GM19397 (cell line): ENCODE results near the gene RPP14.
"Not testable (repeated sequence)": the region's sequence is repeated elsewhere in the genome, so short reads cannot be mapped to it uniquely, and the experiment has no call there.

Experiments used
- ATAC-seq: cut with Tn5 transposase; IDR thresholded peaks from one replicate; pipeline ENCODE4 v1.9.1; 2021; ENCODE audit warnings: mild to moderate bottlenecking, moderate library complexity; ENCODE audit not compliant: unreplicated experiment

RPP14 gene

DNA sequence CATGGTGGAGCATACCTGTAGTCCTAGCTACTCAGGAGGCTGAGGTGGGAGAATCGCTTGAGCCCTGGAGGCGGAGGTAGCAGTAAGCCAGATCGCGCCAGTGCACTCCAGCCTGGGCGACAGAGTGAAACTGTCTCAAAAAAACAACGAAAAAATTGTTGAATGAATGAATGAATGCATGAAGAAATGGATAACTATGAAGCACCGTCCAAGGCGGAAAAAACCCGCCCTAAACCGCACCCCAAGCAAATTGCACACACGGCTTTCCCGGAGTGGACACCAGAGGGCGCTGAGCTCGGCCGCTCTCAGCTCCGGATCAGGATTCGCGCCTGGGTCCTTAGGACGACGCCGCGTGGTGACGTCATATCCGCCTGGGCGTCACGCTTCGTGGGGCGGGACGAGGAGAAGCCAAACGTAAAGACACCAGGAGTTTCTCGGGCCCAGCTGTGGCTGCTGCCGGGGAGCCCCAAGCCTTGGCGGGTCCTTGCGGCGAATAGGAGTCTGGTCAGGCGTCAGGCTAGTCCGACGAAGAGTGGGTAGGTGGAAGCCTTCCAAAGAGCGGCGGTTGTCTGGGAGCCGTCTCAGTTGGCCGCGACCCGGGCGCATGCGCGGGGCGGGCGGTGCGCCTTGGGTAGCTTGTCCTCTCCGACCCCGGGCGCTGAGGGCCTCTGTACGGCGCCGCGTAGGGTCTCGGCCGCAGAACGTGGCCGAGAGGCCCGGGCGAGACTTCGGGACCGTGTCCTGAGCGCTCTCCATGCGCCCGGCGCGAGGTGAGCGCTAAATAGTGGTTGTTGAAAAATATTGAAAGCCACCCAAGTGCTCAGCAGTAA, at the start of gene RPP14, which contains the start of gene HTD2:
RPP14 (plus strand) TSS at position 364 of the 830 bp plus-strand sequence. CDS start 4,085 bp downstream, outside the sequence.
HTD2 (plus strand) TSS at position 639 of the 830 bp plus-strand sequence. CDS start 11,094 bp downstream, outside the sequence.
- ATAC-seq = peak; percentile 92

DNA sequence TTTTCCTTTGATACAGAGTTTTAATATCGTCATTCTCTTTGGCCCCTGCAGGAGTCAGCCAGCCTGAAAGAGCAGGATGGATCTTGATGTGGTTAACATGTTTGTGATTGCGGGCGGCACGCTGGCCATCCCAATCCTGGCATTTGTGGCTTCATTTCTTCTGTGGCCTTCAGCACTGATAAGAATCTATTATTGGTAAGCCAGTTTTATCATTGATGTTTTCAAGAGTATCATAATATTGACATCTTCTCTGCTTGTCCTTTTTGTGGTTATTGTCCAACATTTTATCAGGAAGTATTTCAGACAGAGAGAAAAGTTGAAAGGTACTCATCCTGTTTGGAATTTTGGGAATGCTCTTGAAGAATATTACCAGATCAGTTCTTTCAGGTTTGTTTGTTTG, 49.5 kb upstream of the RPP14 start:
- no peak for ATAC-seq

GRCh38 chr3:58258392-58259055, 47.5 kb upstream of the RPP14 start:
- no peak for ATAC-seq

- no peak for ATAC-seq
Measured at GRCh38 chr3:58260261-58260731, 45.7 kb upstream of the RPP14 start.

- ATAC-seq = no peak
Measured at GRCh38 chr3:58260733-58261132, 45.3 kb upstream of the RPP14 start.

DNA sequence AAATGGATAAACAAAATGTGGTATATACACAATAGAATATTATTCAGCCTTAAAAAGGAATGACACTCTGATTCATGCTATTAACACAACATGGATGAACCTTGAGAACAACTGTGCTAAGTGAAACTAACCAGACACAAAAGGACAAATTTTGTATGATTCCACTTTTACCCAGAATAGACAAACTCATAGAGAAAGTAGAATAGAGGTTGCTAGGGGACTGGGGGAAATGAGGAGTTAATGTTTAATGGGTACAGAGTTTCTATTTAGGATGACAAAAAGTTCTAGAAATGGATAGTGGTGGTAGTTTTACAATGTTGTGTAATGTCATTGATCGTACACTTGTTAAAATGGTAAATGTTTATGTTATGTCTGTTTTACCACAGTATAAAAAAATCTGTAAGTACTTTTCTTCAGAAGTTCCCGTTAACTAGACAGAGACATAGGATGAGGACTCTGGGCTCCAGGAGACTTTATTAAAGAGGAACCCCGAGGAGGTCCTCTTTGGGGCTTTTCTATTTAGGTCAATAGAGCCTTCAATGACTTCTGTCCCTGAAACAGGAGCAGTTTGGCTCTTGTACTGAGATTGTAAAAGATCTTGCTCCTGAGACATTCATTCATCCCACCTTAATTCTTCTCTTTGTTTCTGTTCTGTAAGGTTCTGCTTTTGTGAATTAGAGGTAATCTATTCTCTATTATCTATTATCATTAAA, 43.9 kb upstream of the RPP14 start:
- ATAC-seq = peak; percentile 67

DNA sequence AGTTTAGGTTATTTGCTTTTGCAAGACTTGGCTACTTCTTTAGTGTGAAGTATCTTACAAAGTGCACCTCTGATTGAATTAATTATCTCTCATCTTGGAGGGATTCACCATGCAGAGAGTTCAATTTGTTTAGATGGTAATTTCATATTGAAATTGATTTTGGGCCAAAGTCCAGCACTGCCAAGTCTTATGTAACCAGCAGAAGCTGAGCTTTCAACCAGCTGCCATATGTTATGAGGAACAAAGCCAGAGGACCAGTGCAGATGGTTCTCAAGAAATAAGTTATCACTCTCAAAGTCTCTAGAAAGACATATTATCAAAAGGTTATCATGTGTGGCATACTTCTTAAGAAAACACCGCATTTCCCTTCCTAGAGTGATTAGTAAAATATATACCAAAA, 39.5 kb upstream of the RPP14 start:
- no peak for ATAC-seq

GRCh38 chr3:58267543-58267942, 38.5 kb upstream of the RPP14 start:
- ATAC-seq = not testable (repeated sequence)

GRCh38 chr3:58269356-58269755, 36.7 kb upstream of the RPP14 start:
- no peak for ATAC-seq

DNA sequence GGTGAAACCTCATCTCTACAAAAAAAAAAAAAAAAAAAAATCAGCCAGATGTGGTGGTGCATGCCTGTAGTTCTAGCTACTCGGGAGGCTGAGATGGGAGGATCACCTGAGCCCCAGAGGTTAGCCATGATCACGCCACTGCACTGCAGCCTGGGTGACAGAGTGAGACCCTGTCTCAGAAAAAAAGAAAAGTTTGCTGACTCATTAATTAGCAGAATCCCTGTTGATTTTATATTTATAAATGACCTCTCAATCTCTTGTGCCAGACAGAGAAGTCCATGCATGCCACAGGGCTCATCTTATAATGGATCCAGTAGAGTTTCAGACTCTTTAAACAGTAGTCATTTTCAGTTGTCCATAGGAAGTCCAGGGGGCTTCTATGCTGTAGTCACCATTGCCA, 35.6 kb upstream of the RPP14 start:
- no peak for ATAC-seq

DNA sequence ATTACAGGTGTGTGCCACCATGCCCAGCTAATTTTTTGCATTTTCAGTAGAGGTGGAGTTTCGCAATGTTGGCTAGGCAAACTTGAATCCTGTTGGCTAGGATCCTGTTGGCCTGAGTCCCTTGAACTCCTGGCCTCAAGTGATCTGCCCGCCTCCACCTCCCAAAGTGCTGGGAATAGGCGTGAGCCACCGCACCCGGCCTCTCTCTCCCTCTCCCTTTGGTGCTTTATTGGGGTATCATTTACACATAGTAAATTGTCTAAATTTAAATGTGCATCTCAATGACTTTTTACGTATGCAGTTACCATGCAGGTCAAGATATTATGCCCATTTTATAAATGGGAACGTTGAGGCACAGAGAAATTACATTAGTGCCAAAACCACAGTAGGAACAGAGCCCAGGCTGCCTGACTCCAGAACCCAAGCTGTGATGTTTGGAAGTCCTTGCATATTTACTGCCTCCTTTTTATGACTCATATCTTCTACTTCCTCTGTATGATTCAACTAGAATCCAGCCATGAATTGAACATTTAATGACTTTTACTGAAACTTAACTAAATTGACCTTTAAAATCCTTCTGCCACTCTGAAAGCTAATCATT, 34.0 kb upstream of the RPP14 start:
- ATAC-seq = no peak

DNA sequence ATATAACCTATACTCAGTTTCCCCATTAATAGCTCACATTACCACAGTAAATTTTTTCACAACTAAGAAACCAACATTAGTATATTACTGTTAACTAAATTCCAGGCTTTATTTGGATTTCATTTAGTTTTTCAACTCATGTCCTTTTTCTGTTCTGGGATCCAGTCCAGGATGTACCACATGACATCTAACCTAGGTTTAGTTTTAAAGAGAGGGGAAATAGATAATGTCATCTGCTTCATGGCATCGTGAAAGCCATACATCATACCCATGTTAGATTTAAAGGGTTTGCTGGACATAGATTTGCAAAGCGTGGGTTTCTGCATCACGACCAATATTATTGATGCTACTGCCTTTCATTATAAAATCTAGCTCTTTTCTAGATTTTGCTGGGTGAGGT, 33.2 kb upstream of the RPP14 start:
- ATAC-seq = no peak

DNA sequence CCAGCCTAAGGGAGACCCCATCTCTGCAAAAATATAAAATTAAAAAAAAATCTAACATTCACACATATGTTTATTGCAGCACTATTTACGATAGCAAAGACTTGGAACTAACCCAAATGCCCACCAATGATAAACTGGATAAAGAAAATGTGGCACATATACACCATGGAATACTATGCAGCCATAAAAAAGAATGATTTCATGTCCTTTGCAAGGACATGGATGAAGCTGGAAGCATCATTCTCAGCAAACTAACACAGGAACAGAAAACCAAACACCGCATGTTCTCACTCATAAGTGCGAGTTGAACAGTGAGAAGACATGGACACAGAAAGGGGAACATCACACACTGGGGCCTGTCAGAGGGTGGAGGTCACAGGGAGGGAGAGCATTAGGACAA, 32.7 kb upstream of the RPP14 start:
- ATAC-seq = not testable (repeated sequence)

DNA sequence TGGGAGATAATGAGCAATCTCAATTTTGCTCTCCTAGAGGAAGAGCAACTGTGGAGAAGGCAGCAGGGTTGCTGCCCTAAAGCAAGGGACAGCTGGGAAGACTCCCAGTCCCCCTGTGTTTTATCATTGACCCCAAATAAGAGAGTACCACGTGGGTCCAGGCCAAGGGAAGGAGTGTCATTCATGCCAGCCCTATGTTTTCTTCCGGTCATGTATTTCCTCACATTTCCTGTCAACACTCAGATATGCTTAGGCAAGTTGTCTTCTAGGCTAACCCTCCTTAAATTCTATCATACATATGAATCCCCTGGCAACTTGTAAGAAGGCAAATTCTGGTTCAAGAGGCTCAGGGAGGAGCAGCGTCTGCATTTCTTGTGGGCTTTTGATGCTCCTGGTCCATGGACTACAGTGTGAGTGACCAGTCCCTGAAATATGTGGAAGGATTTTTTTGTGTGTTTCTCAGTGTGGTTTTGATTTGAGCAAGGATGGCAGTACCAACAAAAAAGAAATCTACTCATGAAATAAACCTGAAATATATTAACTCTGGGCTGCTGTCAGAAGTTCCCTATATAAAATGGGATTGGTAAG, 31.9 kb upstream of the RPP14 start:
- no peak for ATAC-seq

- ATAC-seq = no peak
Measured at GRCh38 chr3:58281069-58281468, 25.0 kb upstream of the RPP14 start.

- ATAC-seq = no peak
Measured at GRCh38 chr3:58285334-58285733, 20.7 kb upstream of the RPP14 start.

GRCh38 chr3:58287354-58287753, 18.7 kb upstream of the RPP14 start:
- no peak for ATAC-seq

DNA sequence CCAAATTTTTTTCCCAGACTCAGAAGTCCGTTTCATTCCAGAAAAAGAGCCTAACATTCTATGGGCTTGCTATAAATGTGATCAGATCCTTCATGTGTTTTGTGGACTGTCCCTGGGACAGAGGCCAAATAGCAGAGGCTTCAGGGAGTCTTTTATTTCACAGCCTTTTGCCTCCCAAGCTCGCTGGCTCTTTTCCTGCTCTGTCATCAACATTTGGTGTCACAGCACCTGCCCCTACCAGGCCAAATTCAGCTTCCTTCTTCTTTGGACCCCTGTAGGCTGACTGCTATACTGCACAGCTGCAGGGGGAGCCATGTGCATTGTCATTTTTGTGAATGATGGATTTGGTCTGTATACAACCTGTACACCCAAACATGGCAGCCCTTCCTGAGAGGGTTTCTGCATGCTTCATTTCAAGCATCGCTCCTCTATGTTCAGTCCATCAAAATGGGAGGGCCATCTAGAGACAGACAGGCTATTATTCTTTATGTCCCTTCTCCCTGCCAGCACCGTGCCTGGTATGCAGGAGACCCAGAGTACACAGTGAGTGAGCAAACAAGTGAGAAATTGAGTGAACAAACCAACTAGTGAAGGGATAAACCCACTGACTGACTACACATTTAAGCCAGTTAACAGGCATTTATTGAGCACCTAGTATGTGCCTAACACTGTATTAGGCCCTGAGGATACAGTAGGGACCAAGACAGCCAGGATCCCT, 17.9 kb upstream of the RPP14 start:
- ATAC-seq = no peak

DNA sequence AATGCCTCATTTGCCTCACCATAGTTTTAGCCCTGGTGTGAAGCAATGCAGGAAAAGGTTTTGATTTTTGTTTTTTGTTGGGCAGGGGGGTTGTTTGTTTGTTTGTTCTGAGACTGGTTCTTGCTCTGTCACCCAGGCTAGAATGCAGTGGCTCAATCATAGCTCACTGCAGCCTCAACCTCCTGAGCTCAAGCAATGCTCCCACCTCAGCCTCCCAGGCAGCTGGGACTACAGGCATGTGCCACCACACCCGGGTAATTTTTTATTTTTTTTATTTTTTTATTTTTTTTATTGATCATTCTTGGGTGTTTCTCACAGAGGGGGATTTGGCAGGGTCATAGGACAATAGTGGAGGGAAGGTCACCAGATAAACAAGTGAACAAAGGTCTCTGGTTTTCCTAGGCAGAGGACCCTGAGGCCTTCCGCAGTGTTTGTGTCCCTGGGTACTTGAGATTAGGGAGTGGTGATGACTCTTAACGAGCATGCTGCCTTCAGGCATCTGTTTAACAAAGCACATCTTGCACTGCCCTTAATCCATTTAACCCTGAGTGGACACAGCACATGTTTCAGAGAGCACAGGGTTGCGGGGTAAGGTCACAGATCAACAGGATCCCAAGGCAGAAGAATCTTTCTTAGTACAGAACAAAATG, 17.0 kb upstream of the RPP14 start:
- not testable (repeated sequence) for ATAC-seq
